SK-N-MC (cell line): ENCODE data around the gene RALGDS.

Source experiments
- EZH2 ChIP-seq: fragments of 200-600 bp; sonication (generic); IDR thresholded peaks from one replicate; pipeline ENCODE4 v1.6.1; 2017; ENCODE audit warnings: antibody characterized with exemption
- POLR2AphosphoS5 ChIP-seq: IDR thresholded peaks from 2 replicates; pipeline ENCODE4 v1.6.1; 2012; ENCODE audit warnings: mild to moderate bottlenecking, low read depth, low read length, borderline replicate concordance

DNA sequence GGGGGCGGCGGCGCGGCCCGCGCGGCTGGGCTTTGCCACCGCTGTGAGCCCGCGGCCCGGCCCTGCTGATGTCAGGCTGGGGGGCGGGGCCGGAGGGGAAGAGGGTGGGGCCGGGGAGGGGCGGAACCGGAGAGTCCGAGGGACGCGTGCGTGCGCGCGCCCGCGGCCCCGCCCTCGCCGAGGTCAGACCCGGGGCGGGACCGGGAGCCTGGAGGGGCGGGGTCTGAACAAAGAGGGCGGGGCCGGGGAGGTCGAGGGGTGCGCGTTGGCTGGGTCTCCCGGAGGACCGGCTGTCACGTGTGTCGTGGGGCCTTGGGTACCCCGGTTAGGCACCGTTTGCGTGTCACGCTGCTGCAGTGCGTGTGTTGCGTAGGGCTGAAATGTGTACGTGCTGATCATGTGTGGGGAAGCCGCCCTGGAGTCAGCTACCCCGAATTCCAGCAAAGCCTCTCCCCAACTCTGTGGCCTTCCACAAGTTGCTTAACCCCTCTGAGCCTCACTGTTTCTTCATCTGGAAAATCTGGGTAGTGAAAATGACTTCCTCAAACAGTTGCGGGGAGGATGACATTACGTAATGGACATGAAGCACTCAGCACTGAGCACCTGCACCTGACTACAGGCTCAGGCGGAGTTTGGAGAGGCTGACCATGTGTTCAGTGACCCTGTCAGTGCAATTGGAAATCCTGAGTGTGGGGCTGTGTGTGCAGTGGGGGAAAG lies at the start of gene RALGDS:
- no peak for TF ChIP-seq POLR2AphosphoS5
- TF ChIP-seq EZH2 = no peak
